Embryonic facial prominence (tissue), 1 donor: ENCODE results near the gene NTN4.
"Not testable (repeated sequence)": the region's sequence is repeated elsewhere in the genome, so short reads cannot be mapped to it uniquely, and the experiment has no call there.

ENCODE experiments used
- DNase-seq: peaks from one replicate; pipeline ENCODE4 v3.0.0-alpha.2; 2016; ENCODE audit errors: extremely low spot score

The NTN4 gene

GRCh38 chr12:95796225-95796981, 5.8 kb upstream of the NTN4 start:
- no peak for DNase-seq

- no peak for DNase-seq
These were observed 619 bp upstream of the NTN4 start for GRCh38 chr12:95790917-95791849.

- no peak for DNase-seq
These were observed 1.2 kb downstream of the NTN4 start for GRCh38 chr12:95789126-95790032.

GRCh38 chr12:95788637-95789036, 1.9 kb downstream of the NTN4 start:
- no peak for DNase-seq

- DNase-seq: no peak
These were observed 3.2 kb downstream of the NTN4 start for GRCh38 chr12:95787274-95787818.

GRCh38 chr12:95784915-95785314, 5.6 kb downstream of the NTN4 start:
- no peak for DNase-seq

- no peak for DNase-seq
These were observed 6.3 kb downstream of the NTN4 start for GRCh38 chr12:95784286-95784685.

GRCh38 chr12:95775466-95775865, 15.1 kb downstream of the NTN4 start:
- DNase-seq: not testable (repeated sequence)

- no peak for DNase-seq
These were observed 16.1 kb downstream of the NTN4 start for GRCh38 chr12:95774311-95775045.

- DNase-seq: no peak
These were observed 17.2 kb downstream of the NTN4 start for GRCh38 chr12:95773320-95773719.

GRCh38 chr12:95767703-95768102, 22.9 kb downstream of the NTN4 start:
- no peak for DNase-seq

GRCh38 chr12:95766356-95767019, 24.1 kb downstream of the NTN4 start:
- DNase-seq: no peak

GRCh38 chr12:95764848-95765247, 25.7 kb downstream of the NTN4 start:
- DNase-seq: no peak

- DNase-seq: no peak
These were observed 26.7 kb downstream of the NTN4 start for GRCh38 chr12:95763809-95764253.

- no peak for DNase-seq
These were observed 28.3 kb downstream of the NTN4 start for GRCh38 chr12:95762123-95762785.

GRCh38 chr12:95760371-95760770, 30.2 kb downstream of the NTN4 start:
- no peak for DNase-seq

- no peak for DNase-seq
These were observed 30.8 kb downstream of the NTN4 start for GRCh38 chr12:95759718-95760117.

GRCh38 chr12:95759039-95759438, 31.5 kb downstream of the NTN4 start:
- DNase-seq: no peak

GRCh38 chr12:95756362-95756761, 34.2 kb downstream of the NTN4 start:
- no peak for DNase-seq
